K562 (cell line): ENCODE measurements around the gene TEX54. TPM values are rescaled to one million over a fixed set of nuclear protein-coding genes. Genes with fewer than 3 reads are reported as not detected.

Source experiments
- ARID4B ChIP-seq: sonication (generic); formaldehyde crosslinking; IDR thresholded peaks from 2 replicates; pipeline ENCODE4 v1.8.0; 2022; ENCODE audit warnings: mild to moderate bottlenecking, missing genetic modification reagents
- CBX3 ChIP-seq, 2 experiments: IDR thresholded peaks; 1 replicate in 1 of 2; 2 replicates in 1 of 2; pipeline ENCODE4 v1.6.1; 2012; ENCODE audit warnings: inconsistent platforms in 2 of 2, low read length in 2 of 2, borderline replicate concordance in 1 of 2, control low read depth in 1 of 2
- CBX5 ChIP-seq: IDR thresholded peaks from 2 replicates; pipeline ENCODE4 v1.6.1; 2014; ENCODE audit warnings: low read depth, borderline replicate concordance
- DMBX1 ChIP-seq: fragments of 250-450 bp; sonication (Bioruptor Pico); IDR thresholded peaks from 2 replicates; pipeline ENCODE4 v1.8.0; 2022; ENCODE audit warnings: inconsistent platforms, mild to moderate bottlenecking, moderate library complexity, borderline replicate concordance
- FOXP1 ChIP-seq: sonication (generic); formaldehyde crosslinking; IDR thresholded peaks from 2 replicates; pipeline ENCODE4 v1.8.0; 2022; ENCODE audit warnings: mild to moderate bottlenecking, missing genetic modification reagents
- HDAC8 ChIP-seq: fragments of 450-650 bp; IDR thresholded peaks from 2 replicates; pipeline ENCODE4 v1.6.1; 2016; ENCODE audit warnings: mild to moderate bottlenecking, missing genetic modification characterization, moderate library complexity, missing compliant biosample characterization
- KAT8 ChIP-seq: fragments of 450-650 bp; IDR thresholded peaks from 2 replicates; pipeline ENCODE4 v1.6.1; 2016; ENCODE audit warnings: low read depth, mild to moderate bottlenecking
- PRMT5 ChIP-seq: sonication (generic); formaldehyde crosslinking; IDR thresholded peaks from 2 replicates; pipeline ENCODE4 v1.5.0; 2020; ENCODE audit warnings: missing genetic modification reagents
- RCOR1 ChIP-seq, 2 experiments: IDR thresholded peaks; 2 replicates each; pipeline ENCODE4 v1.6.1; 2012; ENCODE audit warnings: low read depth in 2 of 2, low read length in 2 of 2, borderline replicate concordance in 1 of 2, improper control_type of control experiment in 1 of 2
- TBP ChIP-seq: optimal IDR thresholded peaks from 2 replicates; pipeline ENCODE3; 2011; ENCODE audit warnings: low read depth, low read length, improper control_type of control experiment
- TFAM ChIP-seq: fragments of 250-450 bp; sonication (Bioruptor Pico); conservative IDR thresholded peaks from 2 replicates; pipeline ENCODE4 v1.5.0; 2021; ENCODE audit warnings: mild to moderate bottlenecking, moderate library complexity
- TFAP4 ChIP-seq: sonication (generic); formaldehyde crosslinking; IDR thresholded peaks from 2 replicates; pipeline ENCODE4 v1.8.0; 2022; ENCODE audit warnings: missing genetic modification reagents, mild to moderate bottlenecking, moderate library complexity, borderline replicate concordance
- ZC3H8 ChIP-seq: fragments of 450-650 bp; IDR thresholded peaks from 2 replicates; pipeline ENCODE4 v1.6.1; 2017
- ZNF140 ChIP-seq: fragments of 250-450 bp; sonication (Bioruptor Pico); IDR thresholded peaks from 2 replicates; pipeline ENCODE4 v1.8.0; 2021; ENCODE audit warnings: moderate library complexity, mild to moderate bottlenecking, inconsistent platforms
- ZNF253 ChIP-seq: fragments of 250-450 bp; sonication (Bioruptor Pico); conservative IDR thresholded peaks from 2 replicates; pipeline ENCODE4 v1.6.1; 2021; ENCODE audit warnings: mild to moderate bottlenecking
- ZNF75A ChIP-seq: fragments of 450-650 bp; formaldehyde crosslinking; IDR thresholded peaks from 2 replicates; pipeline ENCODE4 v1.4.0; 2020; ENCODE audit warnings: mild to moderate bottlenecking
- polyA plus RNA-seq, 8 experiments: library from polyadenylated mRNA; depleted of rRNA in 4 of 8; stranded (reverse) in 5 of 8; unstranded in 3 of 8; fragments of >200 nt; fragmentation: Nextera tagmentation in 2 of 8; fragmentation: Illumina TruSeq in 1 of 8; extraction: Ambion mirVana in 2 of 8; extraction: Trizol in 1 of 8; gene quantifications; 2 replicates each; pipeline versions ENCODE4 v1.2.1 to v1.2.3, GENCODE V29; 2011 to 2014; ENCODE audit warnings: inconsistent platforms in 1 of 8, missing spikeins in 1 of 8
- total RNA-seq, 7 experiments: library from RNA; depleted of rRNA in 6 of 7; stranded (reverse); fragments of >200 nt in 6 of 7; fragmentation: Illumina TruSeq in 2 of 7; extraction: Trizol in 2 of 7; gene quantifications; 2 replicates each; pipeline versions ENCODE4 v1.2.1 to v1.2.3, GENCODE V29; 2011 to 2021; ENCODE audit warnings: low replicate concordance in 1 of 7
- TF ChIP-seq, protein P1 (sequence below): fragments of 200-800 bp; sonication (Bioruptor generic); IDR thresholded peaks from 2 replicates; pipeline ENCODE4 v1.6.1; 2017; ENCODE audit warnings: missing genetic modification characterization, missing compliant biosample characterization
- TF ChIP-seq, protein P2 (sequence below), 3 experiments: fragments of 200-800 bp in 1 of 3; sonication (Bioruptor generic) in 1 of 3; sonication (generic) in 1 of 3; formaldehyde crosslinking in 1 of 3; IDR thresholded peaks; 2 replicates each; pipeline versions ENCODE4 v1.6.1 to v1.8.0; 2016 to 2022; ENCODE audit warnings: mild to moderate bottlenecking in 2 of 3, missing compliant biosample characterization in 2 of 3, missing genetic modification characterization in 2 of 3, missing genetic modification reagents in 1 of 3

The TEX54 gene
- total and polyA plus RNA-seq, 9 of the 15 experiments (the other 6 are each of a cell fraction or from before 2014, with no cell fraction given), result not detected

DNA sequence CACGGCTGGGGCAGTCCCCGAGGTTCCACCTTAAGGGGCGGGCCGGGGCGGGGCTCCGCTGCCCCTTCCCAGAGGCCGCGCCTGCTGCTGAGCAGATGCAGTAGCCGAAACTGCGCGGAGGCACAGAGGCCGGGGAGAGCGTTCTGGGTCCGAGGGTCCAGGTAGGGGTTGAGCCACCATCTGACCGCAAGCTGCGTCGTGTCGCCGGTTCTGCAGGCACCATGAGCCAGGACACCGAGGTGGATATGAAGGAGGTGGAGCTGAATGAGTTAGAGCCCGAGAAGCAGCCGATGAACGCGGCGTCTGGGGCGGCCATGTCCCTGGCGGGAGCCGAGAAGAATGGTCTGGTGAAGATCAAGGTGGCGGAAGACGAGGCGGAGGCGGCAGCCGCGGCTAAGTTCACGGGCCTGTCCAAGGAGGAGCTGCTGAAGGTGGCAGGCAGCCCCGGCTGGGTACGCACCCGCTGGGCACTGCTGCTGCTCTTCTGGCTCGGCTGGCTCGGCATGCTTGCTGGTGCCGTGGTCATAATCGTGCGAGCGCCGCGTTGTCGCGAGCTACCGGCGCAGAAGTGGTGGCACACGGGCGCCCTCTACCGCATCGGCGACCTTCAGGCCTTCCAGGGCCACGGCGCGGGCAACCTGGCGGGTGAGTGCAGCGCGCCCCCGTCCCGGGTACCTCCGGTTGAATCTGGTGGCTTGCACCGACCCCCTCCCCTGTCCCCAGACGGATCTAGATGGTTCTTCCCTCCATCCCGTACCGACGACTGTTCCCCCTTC lies 48.4 kb upstream of the TEX54 start, which contains the start of gene SLC3A2 (continued):
- TF ChIP-seq ZNF140, result no peak
- TF ChIP-seq DMBX1 (CRISPR knock-in tag), result no peak
- peak; percentile 36; the same call in 1 of the 2 replicates for TF ChIP-seq ZC3H8
- TF ChIP-seq HDAC8 (tag), result no peak; the same call in 1 of the 2 replicates
- TF ChIP-seq PRMT5 (CRISPR knock-in tag), result peak; percentile 54; the same call in 1 of the 2 replicates
- 0 out of 2 replicates have a peak, but pooled peaks have one; percentile 51 for TF ChIP-seq ZNF253
- no peak for TF ChIP-seq KAT8
- TF ChIP-seq, protein P1, sequence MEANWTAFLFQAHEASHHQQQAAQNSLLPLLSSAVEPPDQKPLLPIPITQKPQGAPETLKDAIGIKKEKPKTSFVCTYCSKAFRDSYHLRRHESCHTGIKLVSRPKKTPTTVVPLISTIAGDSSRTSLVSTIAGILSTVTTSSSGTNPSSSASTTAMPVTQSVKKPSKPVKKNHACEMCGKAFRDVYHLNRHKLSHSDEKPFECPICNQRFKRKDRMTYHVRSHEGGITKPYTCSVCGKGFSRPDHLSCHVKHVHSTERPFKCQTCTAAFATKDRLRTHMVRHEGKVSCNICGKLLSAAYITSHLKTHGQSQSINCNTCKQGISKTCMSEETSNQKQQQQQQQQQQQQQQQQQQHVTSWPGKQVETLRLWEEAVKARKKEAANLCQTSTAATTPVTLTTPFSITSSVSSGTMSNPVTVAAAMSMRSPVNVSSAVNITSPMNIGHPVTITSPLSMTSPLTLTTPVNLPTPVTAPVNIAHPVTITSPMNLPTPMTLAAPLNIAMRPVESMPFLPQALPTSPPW (CRISPR knock-in tag), result no peak
- TF ChIP-seq RCOR1 (IDR thresholded peaks at IDR 0.05; ENCODE audit: borderline replicate concordance in 1 of 2, low read depth in 2 of 2, low read length in 2 of 2), result no peak
- TF ChIP-seq TBP, result peak; percentile 94
- TF ChIP-seq, protein P2, sequence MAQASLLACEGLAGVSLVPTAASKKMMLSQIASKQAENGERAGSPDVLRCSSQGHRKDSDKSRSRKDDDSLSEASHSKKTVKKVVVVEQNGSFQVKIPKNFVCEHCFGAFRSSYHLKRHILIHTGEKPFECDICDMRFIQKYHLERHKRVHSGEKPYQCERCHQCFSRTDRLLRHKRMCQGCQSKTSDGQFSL (CRISPR knock-in tag; IDR thresholded peaks at IDR 0.05), result peak; percentile 63; the same call in 1 of the 2 replicates
- TF ChIP-seq, protein P2 (tag; IDR thresholded peaks at IDR 0.05), result no peak
- peak; percentile 79 for TF ChIP-seq TFAP4
- TF ChIP-seq CBX5, result peak; percentile 8; the same call in 1 of the 2 replicates
- TF ChIP-seq ARID4B (CRISPR knock-in tag), result peak; percentile 96
- no peak for TF ChIP-seq TFAM (CRISPR knock-in tag)
- TF ChIP-seq CBX3 (IDR thresholded peaks at IDR 0.05; ENCODE audit: borderline replicate concordance in 1 of 2, low read length in 2 of 2), result peak in 1 of 2 experiments; percentile 11; a peak in 1 of 3 replicates
- 0 out of 2 replicates have a peak, but pooled peaks have one; percentile 8 for TF ChIP-seq ZNF75A (CRISPR knock-in tag)
- peak; percentile 89 for TF ChIP-seq FOXP1
